Measurements from ENCODE around the gene RARA. TPM values are rescaled to one million over a fixed set of nuclear protein-coding genes. Genes with fewer than 3 reads are reported as not detected.

Gene RARA
- total RNA-seq, 1 experiment from 2014 or later: 12.2 TPM

GRCh38 chr17:40362696-40363110 is 53.7 kb downstream of the RARA start:
- Mint-ChIP-seq H3K27ac (ENCODE audit: low read depth, unreplicated experiment) (no peak overlapping the region), H3K4me1 (ENCODE audit: insufficient read depth, unreplicated experiment) (peaks cover 11% of the 10 kb centered on the region)
- CTCF ChIA-PET: interaction anchor here (0.6 to 15.7 kb wide), 8 partner anchors 10 to 202 kb away, joined by 3 to 396 read pairs (median 4); partner anchors contain the start of genes RARA and TOP2A

GRCh38 chr17:40363111-40363827 is 54.3 kb downstream of the RARA start:
- ChIA-PET CTCF (interaction anchor here (1.2 to 15.7 kb wide), 3 partner anchors 12 to 57 kb away, joined by 4 to 396 read pairs (median 23); partner anchors contain the start of genes RARA and TOP2A), POLR2A (interaction anchor here (0.6 to 1.7 kb wide), 9 partner anchors 44 to 284 kb away, joined by 3 to 7 read pairs (median 4); partner anchors contain the start of genes IGFBP4 and TOP2A)
- no peak for TF ChIP-seq CTCF (IDR thresholded peaks at IDR 0.05; ENCODE audit: unreplicated experiment)
- DNase-seq (ENCODE audit: unreplicated experiment): no peak
- Mint-ChIP-seq H3K4me1 (ENCODE audit: insufficient read depth, unreplicated experiment) (peaks cover 8% of the 10 kb centered on the region), H3K27me3 (ENCODE audit: insufficient read depth, unreplicated experiment) (no peaks in the 10 kb centered on the region), H3K9me3 (ENCODE audit: unreplicated experiment) (no peaks in the 10 kb centered on the region), H3K27ac (ENCODE audit: low read depth, unreplicated experiment) (no peak overlapping the region), H3K4me3 (ENCODE audit: unreplicated experiment) (peak overlapping the region; percentile 69), H3K36me3 (ENCODE audit: insufficient read depth, unreplicated experiment) (peaks cover 6% of the 10 kb centered on the region)
- no TSS peak for BruUV-seq (replicated peaks)
- intact Hi-C loops (cut with micrococcal nuclease): no loop called here

More at GRCh38 chr17:40362696-40363110, 53.7 kb downstream of the RARA start:
- Mint-ChIP-seq H3K36me3 (ENCODE audit: insufficient read depth, unreplicated experiment) (peaks cover 6% of the 10 kb centered on the region), H3K9me3 (ENCODE audit: unreplicated experiment) (no peaks in the 10 kb centered on the region), H3K27me3 (ENCODE audit: insufficient read depth, unreplicated experiment) (no peaks in the 10 kb centered on the region), H3K4me3 (ENCODE audit: unreplicated experiment) (peak overlapping the region; percentile 69)
- peak; percentile 74 for DNase-seq (ENCODE audit: unreplicated experiment)
- TF ChIP-seq CTCF (IDR thresholded peaks at IDR 0.05; ENCODE audit: unreplicated experiment): peak; percentile 72
- no TSS peak for BruUV-seq (replicated peaks)
- intact Hi-C loops (cut with micrococcal nuclease): no loop called here
- POLR2A ChIA-PET: interaction anchor here (0.8 to 1.7 kb wide), 8 partner anchors 45 to 284 kb away, joined by 3 to 7 read pairs (median 4); partner anchors contain the start of genes IGFBP4 and TOP2A

- intact Hi-C loops (cut with micrococcal nuclease): no loop called here
- no peaks in the 10 kb centered on the region for H3K27me3 Mint-ChIP-seq (ENCODE audit: insufficient read depth, unreplicated experiment)
- H3K36me3 Mint-ChIP-seq (ENCODE audit: insufficient read depth, unreplicated experiment): peaks cover 6% of the 10 kb centered on the region
- no peaks in the 10 kb centered on the region for H3K9me3 Mint-ChIP-seq (ENCODE audit: unreplicated experiment)
- TF ChIP-seq CTCF (IDR thresholded peaks at IDR 0.05; ENCODE audit: unreplicated experiment): no peak
- ChIA-PET CTCF (interaction anchor here (0.6 to 15.7 kb wide), 8 partner anchors 9 to 267 kb away, joined by 3 to 396 read pairs (median 4); partner anchors contain the start of gene RARA), POLR2A (interaction anchor here (1.3 kb wide), 1 partner anchor 108 kb away, joined by 4 read pairs; no protein-coding TSS in a partner anchor)
- peaks cover 5% of the 10 kb centered on the region for H3K4me1 Mint-ChIP-seq (ENCODE audit: insufficient read depth, unreplicated experiment)
- H3K4me3 Mint-ChIP-seq (ENCODE audit: unreplicated experiment): peak within 1 kb of the TSS; percentile 69
- H3K27ac Mint-ChIP-seq (ENCODE audit: low read depth, unreplicated experiment): no peak within 1 kb of the TSS
- BruUV-seq (replicated peaks): TSS peak; percentile 23
- no peak for DNase-seq (ENCODE audit: unreplicated experiment)
These were observed 55.3 kb downstream of the RARA start, which contains the start of gene GJD3 for GRCh38 chr17:40364121-40364861. TSS of gene GJD3 (minus strand) at chr17:40364737. CDS start at chr17:40363815, 922 bp downstream.

Data from MCF 10A (cell line).